Measurements from ENCODE around the gene BCL11B.

BCL11B gene

DNA sequence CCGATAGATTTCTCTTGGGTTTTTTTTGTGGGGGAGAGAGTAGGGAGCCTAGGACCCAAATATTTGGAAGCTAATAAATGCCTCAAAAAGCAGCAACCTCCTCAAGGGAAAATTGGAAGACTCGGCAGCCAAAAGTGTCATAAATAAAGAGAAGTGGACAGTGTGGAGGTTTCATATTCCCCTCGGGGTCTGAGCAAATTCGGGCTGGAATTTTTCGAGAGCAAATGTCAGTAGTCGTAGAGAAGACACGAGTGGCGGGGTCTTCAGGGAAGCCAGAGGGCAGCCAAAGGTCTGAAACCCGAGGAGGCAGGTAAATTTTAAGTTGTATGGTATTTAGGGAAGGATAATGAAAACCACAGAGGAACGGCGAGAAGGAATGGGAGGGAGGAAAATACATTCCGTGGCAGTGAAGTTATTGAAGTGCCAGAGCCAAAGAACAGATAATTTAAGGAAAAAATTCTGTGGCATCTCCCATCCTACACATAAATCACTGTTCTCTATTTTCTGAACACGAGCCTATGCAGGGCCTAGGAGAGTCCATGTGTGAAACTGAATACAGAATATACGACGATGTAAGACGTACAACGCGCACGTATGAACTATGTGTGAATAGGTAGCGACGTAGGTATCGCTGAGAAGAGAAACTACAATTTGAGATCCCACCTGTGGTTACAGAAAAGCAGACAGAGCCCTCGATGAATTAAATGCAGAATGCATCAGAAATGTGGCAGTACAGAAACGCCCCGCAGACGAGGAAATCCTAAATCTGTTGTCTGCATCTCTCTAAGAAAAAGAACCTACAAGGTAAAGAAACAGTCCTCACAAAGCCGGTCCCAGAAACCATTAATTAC is 12.9 kb downstream of the BCL11B start:
- no peak for DNase-seq
- no peak for TF ChIP-seq GATA1 (IDR thresholded peaks at IDR 0.05; ENCODE audit: low read depth, low read length)
- no peak for TF ChIP-seq POLR2A (IDR thresholded peaks at IDR 0.05; ENCODE audit: low read length)

DNA sequence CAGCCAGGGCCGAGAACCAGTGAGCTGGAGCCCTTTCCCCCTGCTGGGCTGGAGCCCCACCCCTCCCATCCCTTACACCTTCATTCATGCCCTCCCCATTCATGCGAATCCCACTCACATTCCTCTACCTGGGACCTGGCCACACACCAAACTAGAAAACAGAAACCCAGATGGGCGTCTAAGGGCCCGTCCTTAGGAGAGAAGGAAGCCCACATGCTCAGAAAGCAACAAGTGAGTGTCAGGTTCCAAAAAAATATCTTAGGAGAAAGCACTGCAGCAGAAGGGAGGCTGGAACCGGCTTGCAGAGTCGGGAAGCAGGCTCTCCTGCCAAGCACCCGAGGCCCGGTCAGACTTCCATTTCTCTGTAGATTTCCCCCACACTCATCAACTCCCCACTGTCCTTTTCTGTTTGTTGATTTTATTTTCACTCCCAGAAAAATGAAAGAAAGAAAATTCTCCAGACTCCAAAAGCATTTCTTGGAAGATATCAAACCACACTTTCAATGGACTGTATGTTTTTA is 13.6 kb downstream of the BCL11B start:
- TF ChIP-seq GATA1 (IDR thresholded peaks at IDR 0.05; ENCODE audit: low read depth, low read length): no peak
- TF ChIP-seq POLR2A (IDR thresholded peaks at IDR 0.05; ENCODE audit: low read length): no peak
- no peak for DNase-seq

DNA sequence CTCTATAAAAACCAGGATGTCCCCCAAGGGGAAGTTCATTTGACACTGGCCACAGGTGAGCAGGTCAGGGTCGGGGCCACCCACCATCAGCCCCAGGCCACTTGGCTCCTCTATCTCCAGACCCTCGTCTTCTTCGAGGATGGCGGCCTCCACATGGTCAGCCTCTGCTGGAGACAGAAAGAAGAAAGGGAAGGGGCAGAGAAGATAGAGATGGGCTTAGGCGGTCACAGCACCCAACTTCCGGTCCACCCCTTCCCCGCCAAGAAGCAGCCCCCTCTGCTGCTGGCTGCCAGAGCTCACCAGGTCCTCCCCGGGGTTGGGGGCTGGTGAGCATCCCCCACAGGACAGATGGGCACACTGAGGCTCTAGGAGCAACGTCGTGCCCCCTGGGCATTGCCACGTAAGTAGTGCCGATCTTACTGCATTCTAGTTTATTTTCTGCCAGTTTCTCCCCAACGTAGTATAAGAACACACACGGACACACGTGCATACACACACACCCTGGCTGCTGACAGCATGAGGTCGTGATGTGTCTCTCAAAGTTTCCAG is 14.2 kb downstream of the BCL11B start:
- no peak for DNase-seq
- TF ChIP-seq POLR2A (IDR thresholded peaks at IDR 0.05; ENCODE audit: low read length) (no peak), GATA1 (IDR thresholded peaks at IDR 0.05; ENCODE audit: low read depth, low read length) (no peak)

DNA sequence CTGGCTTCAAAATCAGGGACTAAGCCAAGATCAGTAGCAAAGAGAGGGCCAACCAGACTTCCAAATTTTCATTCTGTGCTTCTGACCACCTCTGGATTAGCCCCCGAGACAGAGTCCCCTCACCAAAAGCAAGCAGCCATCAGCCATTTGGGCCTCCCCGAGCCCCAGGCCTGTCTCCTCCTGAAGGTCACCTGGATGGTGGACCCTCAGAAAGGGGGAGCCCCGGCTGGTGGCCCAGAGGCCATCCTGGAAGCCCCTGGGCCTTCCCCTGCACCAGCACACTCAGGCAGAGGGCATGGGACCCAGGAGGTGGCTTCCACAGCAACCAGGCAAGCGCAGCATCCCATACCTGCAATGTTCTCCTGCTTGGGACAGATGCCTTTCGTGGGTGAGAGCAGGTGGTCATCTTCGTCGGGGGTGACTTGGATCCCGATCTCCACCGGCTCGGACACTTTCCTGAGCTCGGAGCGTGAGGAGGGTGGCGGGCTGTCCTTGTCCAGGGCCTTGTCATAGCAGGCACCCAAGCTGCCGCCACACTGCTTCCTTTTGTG is 14.8 kb downstream of the BCL11B start:
- TF ChIP-seq GATA1 (IDR thresholded peaks at IDR 0.05; ENCODE audit: low read depth, low read length): no peak
- TF ChIP-seq POLR2A (IDR thresholded peaks at IDR 0.05; ENCODE audit: low read length): no peak
- DNase-seq: no peak

DNA sequence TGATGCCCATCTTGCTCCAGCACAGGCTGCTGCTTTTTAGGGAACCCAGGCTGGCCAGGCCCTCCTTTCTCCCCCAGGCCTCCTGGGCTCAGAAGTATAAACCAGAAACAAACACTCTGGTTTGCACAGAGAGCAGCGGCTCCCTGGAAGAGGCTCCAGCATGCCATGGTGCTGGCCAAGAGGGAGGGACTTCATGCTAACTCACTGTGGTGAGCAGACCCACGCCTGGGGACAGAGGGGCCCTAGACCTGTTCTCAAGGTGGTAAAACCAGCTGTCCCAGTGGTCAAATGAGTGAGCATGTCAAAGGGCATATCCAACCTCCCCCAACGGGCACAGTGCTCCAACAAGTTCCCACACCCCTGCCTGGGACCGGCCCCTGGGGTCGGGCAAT is 15.5 kb downstream of the BCL11B start:
- TF ChIP-seq POLR2A (IDR thresholded peaks at IDR 0.05; ENCODE audit: low read length) (no peak), GATA1 (IDR thresholded peaks at IDR 0.05; ENCODE audit: low read depth, low read length) (no peak)
- DNase-seq: no peak

DNA sequence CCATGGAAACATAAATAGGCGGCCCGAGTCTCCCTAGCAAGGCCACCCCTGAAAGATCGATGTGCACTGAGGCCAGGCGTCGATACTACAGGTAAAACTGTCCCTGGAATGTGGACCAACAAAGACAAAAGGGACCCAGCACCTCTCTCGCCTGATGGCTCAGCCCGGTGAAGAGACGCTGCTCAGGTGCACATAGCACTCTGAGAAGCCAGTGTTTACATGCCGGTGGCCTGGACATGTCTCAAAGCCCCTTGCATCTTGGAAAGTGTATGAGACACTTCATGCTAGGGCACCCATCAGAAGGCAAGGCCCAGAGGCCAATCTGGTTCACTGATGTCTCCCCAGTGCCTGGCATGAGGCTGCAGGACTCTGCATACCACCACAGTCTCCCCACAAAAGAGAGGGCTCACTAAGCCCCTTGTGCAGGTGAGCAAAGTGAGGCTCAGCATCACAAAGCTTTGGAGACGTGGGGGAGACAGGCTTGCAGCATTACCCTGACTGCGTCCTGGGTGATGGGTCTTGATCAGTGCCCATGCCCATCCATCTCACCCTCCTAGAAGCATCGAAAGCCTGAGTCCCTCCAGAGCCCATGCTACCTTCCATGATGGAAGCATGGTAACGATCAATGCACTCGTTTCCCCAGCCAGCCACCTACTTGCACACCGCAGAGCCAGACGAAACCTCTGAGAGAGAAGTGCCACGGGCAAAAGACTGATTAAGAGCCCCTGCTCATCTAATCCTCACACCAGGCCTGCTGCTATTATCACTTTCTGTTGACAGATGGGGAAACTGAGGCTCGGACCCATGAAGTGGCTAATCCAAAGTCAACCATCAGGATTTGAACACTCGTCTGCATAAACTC is 16.1 kb downstream of the BCL11B start:
- DNase-seq: no peak
- TF ChIP-seq GATA1 (IDR thresholded peaks at IDR 0.05; ENCODE audit: low read depth, low read length) (no peak), POLR2A (IDR thresholded peaks at IDR 0.05; ENCODE audit: low read length) (no peak)

DNA sequence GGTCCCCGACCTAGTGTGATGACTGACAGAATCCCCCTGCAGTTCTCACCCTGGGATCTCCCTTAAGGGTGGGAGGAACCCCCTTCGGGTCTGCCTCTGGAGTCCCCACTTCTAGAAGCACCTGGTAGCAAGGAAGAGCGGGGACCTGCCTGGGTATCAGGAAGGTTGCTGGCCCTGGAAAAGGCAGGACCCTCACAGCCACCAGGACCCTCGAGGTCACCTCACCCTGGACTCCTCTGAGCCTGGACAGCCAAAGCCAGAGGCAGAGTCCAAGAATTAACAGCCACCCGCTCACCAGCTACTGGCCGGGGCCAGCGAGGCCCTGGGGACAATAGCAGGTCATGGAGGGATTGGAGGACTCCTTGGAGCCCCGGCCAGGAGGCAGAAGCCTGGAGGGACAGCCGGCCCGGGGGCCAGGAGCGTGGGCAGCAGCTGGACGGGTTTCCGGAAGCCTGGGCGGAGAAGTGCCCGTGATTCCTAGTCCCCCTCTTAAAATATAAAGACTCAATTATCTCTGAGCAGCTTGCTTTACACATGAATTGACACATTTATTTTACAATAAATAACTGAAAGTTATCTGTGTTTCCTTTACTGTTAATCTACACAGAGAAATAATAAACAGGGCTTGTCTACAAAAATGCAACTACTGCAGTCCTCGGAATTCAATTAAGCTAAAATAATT is 17.5 kb downstream of the BCL11B start:
- no peak for DNase-seq

DNA sequence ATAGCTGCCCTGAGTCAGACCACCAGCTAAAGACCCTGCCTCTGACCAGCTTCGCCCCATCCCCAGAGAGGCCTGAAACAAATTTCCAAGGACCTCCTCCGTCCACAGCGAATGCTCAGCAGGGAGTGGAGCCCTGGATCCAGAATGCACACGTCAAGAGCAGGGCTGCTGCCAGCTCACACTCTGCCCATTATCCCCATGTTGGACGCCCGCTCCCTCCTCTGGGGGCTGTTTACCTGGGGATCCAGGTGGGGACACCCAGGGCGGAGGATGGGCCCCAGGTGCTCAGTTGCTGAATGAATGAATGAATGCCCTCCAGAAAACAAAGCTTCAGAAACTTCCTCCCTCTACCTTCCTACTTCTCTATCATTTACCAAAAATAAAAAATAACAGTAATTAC is 18.1 kb downstream of the BCL11B start:
- no peak for DNase-seq

More for the DNA sequence above, 17.5 kb downstream of the BCL11B start:
- TF ChIP-seq GATA1 (IDR thresholded peaks at IDR 0.05; ENCODE audit: low read depth, low read length): no peak

DNA sequence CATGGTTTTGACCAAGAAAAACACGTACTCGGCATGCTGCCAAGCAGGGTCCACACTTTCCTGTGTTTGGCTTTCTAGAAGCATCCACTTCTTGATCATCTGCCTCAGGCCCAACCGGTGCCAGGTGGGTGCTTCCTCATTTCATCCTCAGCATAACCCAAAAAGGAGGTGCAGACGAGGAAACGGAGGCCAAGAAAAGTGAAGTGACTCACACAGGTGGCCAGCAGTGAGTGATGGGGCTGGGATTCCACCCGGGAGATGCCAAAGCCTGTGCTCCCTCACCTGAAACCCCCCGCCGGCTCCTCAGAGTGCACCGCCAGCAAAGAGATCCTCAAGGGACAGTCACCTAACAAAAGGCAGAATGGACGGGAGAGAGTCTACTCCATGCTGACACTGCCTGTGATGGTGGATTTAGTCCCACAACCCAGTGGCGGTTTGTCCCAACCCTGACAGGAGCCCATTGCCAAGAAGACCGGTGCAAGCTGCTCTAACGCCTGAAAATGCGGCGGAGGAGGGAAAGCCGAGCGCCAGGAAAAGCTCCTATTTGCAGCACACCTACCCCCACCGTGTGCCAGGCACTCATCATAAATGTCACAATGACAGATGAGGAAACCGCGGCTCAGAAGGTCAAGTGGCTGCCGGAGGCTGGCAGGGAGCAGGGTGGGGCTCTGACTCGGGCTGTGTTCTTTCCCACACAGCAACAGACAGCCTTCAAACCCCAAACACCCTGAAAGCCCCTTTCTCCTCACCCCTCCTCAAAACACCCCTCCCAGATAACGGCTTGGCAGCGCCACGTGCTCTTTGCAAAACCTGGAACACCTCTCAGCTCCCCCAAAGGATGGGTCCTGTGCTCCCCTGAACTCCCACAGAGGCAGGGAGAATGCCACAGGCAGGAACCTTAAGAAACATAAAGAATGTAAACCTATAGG is 18.8 kb downstream of the BCL11B start:
- no peak for DNase-seq
- TF ChIP-seq POLR2A (IDR thresholded peaks at IDR 0.05; ENCODE audit: low read length) (no peak), GATA1 (IDR thresholded peaks at IDR 0.05; ENCODE audit: low read depth, low read length) (no peak)

More for the DNA sequence above, 18.1 kb downstream of the BCL11B start:
- TF ChIP-seq GATA1 (IDR thresholded peaks at IDR 0.05; ENCODE audit: low read depth, low read length) (no peak), POLR2A (IDR thresholded peaks at IDR 0.05; ENCODE audit: low read length) (no peak)

DNA sequence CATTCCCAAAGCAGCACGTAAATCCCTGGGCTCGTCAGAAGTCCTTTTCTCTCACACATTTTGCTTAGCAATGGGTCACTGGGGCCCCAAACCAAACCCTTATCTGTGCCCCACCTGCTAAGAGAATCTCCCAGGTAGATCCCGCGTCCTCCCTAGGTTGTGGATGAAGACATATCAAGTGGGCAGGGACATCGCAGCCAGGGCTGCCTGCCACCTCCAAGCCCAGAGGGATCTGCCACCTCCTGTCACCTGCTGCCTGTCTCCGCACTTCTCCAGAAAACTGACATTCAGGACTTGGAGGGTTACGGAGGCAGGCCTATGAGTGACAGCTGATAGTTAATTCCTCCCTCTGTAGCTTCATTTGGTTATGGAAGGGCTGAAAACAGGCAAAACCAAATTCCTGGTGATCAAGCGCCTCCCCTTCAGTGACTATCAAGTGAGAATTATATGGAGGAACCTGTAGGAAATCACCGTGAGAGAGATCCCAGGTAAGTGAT is 19.5 kb downstream of the BCL11B start:
- no peak for DNase-seq
- TF ChIP-seq POLR2A (IDR thresholded peaks at IDR 0.05; ENCODE audit: low read length) (no peak), GATA1 (IDR thresholded peaks at IDR 0.05; ENCODE audit: low read depth, low read length) (no peak)

DNA sequence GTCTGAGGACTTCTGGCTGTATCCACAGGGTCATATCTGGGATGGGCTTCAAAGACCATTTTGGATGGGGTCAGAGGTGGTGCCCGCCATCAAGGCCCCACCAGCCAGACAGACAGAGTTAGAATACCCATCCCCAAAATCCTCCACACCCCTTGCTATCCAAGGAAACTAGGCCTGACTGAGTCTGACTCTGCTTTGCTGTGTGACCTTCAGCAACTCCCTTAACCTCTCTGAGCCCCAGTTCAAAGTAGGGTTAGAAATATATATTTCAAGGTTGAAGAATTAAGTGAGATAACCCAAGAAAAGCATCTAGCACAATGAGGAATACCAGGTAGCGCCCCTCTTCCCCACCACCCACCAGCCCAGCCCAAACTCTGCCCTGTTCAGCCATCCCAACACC is 20.3 kb downstream of the BCL11B start:
- DNase-seq: no peak
- TF ChIP-seq POLR2A (IDR thresholded peaks at IDR 0.05; ENCODE audit: low read length): no peak
- no peak for TF ChIP-seq GATA1 (IDR thresholded peaks at IDR 0.05; ENCODE audit: low read depth, low read length)

DNA sequence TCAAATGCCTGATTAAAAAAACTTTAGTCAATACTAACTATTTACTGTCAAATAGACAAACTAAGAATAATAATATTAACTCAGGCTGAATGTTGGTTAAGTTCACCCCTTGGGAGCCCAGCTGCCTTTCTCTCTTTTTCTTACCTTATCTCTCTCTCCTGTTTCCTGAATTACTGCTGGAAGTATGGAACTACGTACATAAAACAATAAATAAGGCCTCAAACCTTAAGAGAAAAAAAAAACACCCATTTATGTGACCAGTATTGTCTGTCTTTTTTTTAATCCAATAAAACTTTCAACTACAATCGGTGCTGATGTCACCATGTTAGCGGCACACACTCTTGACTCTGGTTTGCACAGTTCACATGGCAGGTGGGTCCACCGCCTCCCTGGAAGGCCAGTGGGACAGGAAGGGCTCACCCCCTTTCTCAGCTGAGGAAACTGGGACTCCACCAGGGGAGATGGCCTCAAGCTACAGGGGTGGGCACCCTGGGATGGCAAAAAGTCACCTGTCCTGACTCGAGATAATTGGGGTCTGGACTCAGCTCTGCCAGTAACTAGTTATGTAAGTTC is 21.3 kb downstream of the BCL11B start:
- TF ChIP-seq POLR2A (IDR thresholded peaks at IDR 0.05; ENCODE audit: low read length) (no peak), GATA1 (IDR thresholded peaks at IDR 0.05; ENCODE audit: low read depth, low read length) (no peak)

More for the DNA sequence above, 21.3 kb downstream of the BCL11B start:
- no peak for DNase-seq

All from erythroblast (primary cell).